Mesenchymal stem cell (in vitro differentiated cells and primary cell): ENCODE measurements around the gene UBAP2.

Experiments used
- DNase-seq: peaks from one replicate; pipeline ENCODE4 v3.0.0-alpha.2; 2013
- H2AFZ ChIP-seq: one replicate; pipeline ENCODE4 v1.6.1; 2013; ENCODE audit warnings: low read depth, mild to moderate bottlenecking, control low read depth, inconsistent platforms, low read length, moderate library complexity
- H2AK5ac ChIP-seq: 2 replicates; pipeline ENCODE4 v1.6.1; 2013; ENCODE audit warnings: low read length, moderate library complexity, mild to moderate bottlenecking, inconsistent platforms; ENCODE audit not compliant: severe bottlenecking
- H2BK120ac ChIP-seq: one replicate; pipeline ENCODE4 v1.6.1; 2013; ENCODE audit warnings: low read depth, mild to moderate bottlenecking, inconsistent platforms, low read length, moderate library complexity
- H2BK12ac ChIP-seq, 2 experiments: one replicate each; pipeline ENCODE4 v1.6.1; 2013; ENCODE audit warnings: inconsistent platforms in 2 of 2, low read length in 2 of 2, mild to moderate bottlenecking in 2 of 2, moderate library complexity in 2 of 2, control low read depth in 1 of 2
- H2BK15ac ChIP-seq: one replicate; pipeline ENCODE4 v1.6.1; 2013; ENCODE audit warnings: mild to moderate bottlenecking, low read depth, inconsistent platforms; ENCODE audit not compliant: poor library complexity, severe bottlenecking
- H2BK5ac ChIP-seq: 2 replicates; pipeline ENCODE4 v1.6.1; 2013; ENCODE audit warnings: low read depth, mild to moderate bottlenecking, low read length, control low read depth, inconsistent platforms; ENCODE audit not compliant: poor library complexity, severe bottlenecking
- H3K14ac ChIP-seq, 2 experiments: one replicate each; pipeline ENCODE4 v1.6.1; 2013; ENCODE audit warnings: inconsistent platforms in 2 of 2, low read length in 2 of 2, control low read depth in 1 of 2, mild to moderate bottlenecking in 1 of 2, moderate library complexity in 1 of 2
- H3K18ac ChIP-seq, 2 experiments: one replicate each; pipeline ENCODE4 v1.6.1; 2013; ENCODE audit warnings: inconsistent platforms in 2 of 2, low read length in 2 of 2, control low read depth in 1 of 2, low read depth in 1 of 2, mild to moderate bottlenecking in 1 of 2
- H3K23ac ChIP-seq, 2 experiments: one replicate each; pipeline ENCODE4 v1.6.1; 2013; ENCODE audit warnings: inconsistent platforms in 2 of 2, low read length in 2 of 2, mild to moderate bottlenecking in 2 of 2, moderate library complexity in 2 of 2, control low read depth in 1 of 2
- H3K27ac ChIP-seq: 2 replicates; pipeline ENCODE4 v1.5.1; 2013; ENCODE audit warnings: mild to moderate bottlenecking, moderate library complexity, low read length, control low read depth, inconsistent platforms; ENCODE audit not compliant: poor library complexity, severe bottlenecking
- H3K27me3 ChIP-seq, 2 experiments: 2 replicates each; pipeline versions ENCODE4 v1.6.1 to v1.7.0; 2013; ENCODE audit warnings: low read length in 2 of 2, mild to moderate bottlenecking in 2 of 2, moderate library complexity in 2 of 2, control low read depth in 1 of 2, inconsistent platforms in 1 of 2; ENCODE audit not compliant: control insufficient read depth in 1 of 2, insufficient read depth in 1 of 2
- H3K36me3 ChIP-seq, 2 experiments: 2 replicates each; pipeline versions ENCODE4 v1.6.1 to v1.7.0; 2013; ENCODE audit warnings: low read length in 2 of 2, control low read depth in 1 of 2, inconsistent platforms in 1 of 2, low read depth in 1 of 2, mild to moderate bottlenecking in 1 of 2; ENCODE audit not compliant: insufficient read depth in 2 of 2, control insufficient read depth in 1 of 2
- H3K4ac ChIP-seq, 2 experiments: one replicate each; pipeline ENCODE4 v1.6.1; 2013; ENCODE audit warnings: inconsistent platforms in 2 of 2, low read length in 2 of 2, mild to moderate bottlenecking in 2 of 2, moderate library complexity in 2 of 2, control low read depth in 1 of 2, low read depth in 1 of 2
- H3K4me1 ChIP-seq: 2 replicates; pipeline ENCODE4 v1.6.1; 2013; ENCODE audit warnings: low read depth, low read length, control low read depth; ENCODE audit not compliant: control insufficient read depth, insufficient read depth
- H3K4me2 ChIP-seq: 2 replicates; pipeline ENCODE4 v1.6.1; 2013; ENCODE audit warnings: low read length, mild to moderate bottlenecking, inconsistent platforms; ENCODE audit not compliant: poor library complexity, severe bottlenecking
- H3K4me3 ChIP-seq, 2 experiments: 2 replicates each; pipeline versions ENCODE4 v1.5.1 to v1.7.0; 2013; ENCODE audit warnings: low read length in 2 of 2, mild to moderate bottlenecking in 2 of 2, control low read depth in 1 of 2, low read depth in 1 of 2; ENCODE audit not compliant: insufficient read depth in 1 of 2
- H3K79me1 ChIP-seq: replicated peaks from 2 replicates; pipeline ENCODE4 v1.6.1; 2013; ENCODE audit warnings: mild to moderate bottlenecking, control low read depth, low read length, inconsistent platforms; ENCODE audit not compliant: poor library complexity, severe bottlenecking
- H3K9ac ChIP-seq: 2 replicates; pipeline ENCODE4 v1.7.0; 2013; ENCODE audit warnings: mild to moderate bottlenecking, low read length, moderate library complexity
- H3K9me3 ChIP-seq: 2 replicates; pipeline ENCODE4 v1.7.0; 2013; ENCODE audit warnings: mild to moderate bottlenecking, low read length; ENCODE audit not compliant: control insufficient read depth
- H4K8ac ChIP-seq: one replicate; pipeline ENCODE4 v1.6.1; 2013; ENCODE audit warnings: inconsistent platforms, mild to moderate bottlenecking, low read length, moderate library complexity
- H4K91ac ChIP-seq: one replicate; pipeline ENCODE4 v1.6.1; 2013; ENCODE audit warnings: mild to moderate bottlenecking, low read length, inconsistent platforms
- WGBS: methylation state at CpG from one replicate; pipeline ENCODE4 v1.1.7; 2013; ENCODE audit warnings: mixed read lengths; 5-methylcytosine and 5-hydroxymethylcytosine counted together

Gene UBAP2

GRCh38 chr9:33894316-33894715 lies 154.4 kb downstream of the UBAP2 start:
- Histone ChIP-seq H3K27ac (no peak overlapping the region), H3K4me2 (no peak overlapping the region), H3K4ac (no peak overlapping the region), H3K14ac (no peak overlapping the region), H3K4me1 (peaks cover under 1% of the 10 kb centered on the region), H3K27me3 (no peaks in the 10 kb centered on the region), H2AK5ac (no peak overlapping the region), H3K18ac (no peak overlapping the region), H2BK12ac (no peak overlapping the region), H4K91ac (no peak overlapping the region), H3K4me3 (no peak overlapping the region), H4K8ac (no peak overlapping the region), H2BK15ac (no peak overlapping the region), H2AFZ (no peak overlapping the region), H3K79me1 (peaks cover 6% of the 10 kb centered on the region), H2BK120ac (no peak overlapping the region), H3K9ac (no peak overlapping the region), H3K36me3 (peaks cover 14 to 41% of the 10 kb centered on the region in 2 experiments), H3K9me3 (no peaks in the 10 kb centered on the region), H2BK5ac (no peak overlapping the region), H3K23ac (no peak overlapping the region)
- DNase-seq: no peak

GRCh38 chr9:33893861-33894260 lies 154.8 kb downstream of the UBAP2 start:
- Histone ChIP-seq H3K27me3 (no peaks in the 10 kb centered on the region), H3K36me3 (peaks cover 14 to 41% of the 10 kb centered on the region in 2 experiments), H3K4me2 (no peak overlapping the region), H3K14ac (no peak overlapping the region), H3K4me1 (peaks cover 1% of the 10 kb centered on the region), H3K9me3 (no peaks in the 10 kb centered on the region), H3K23ac (no peak overlapping the region), H3K4me3 (no peak overlapping the region), H4K8ac (no peak overlapping the region), H2BK15ac (no peak overlapping the region), H2BK12ac (no peak overlapping the region), H2BK5ac (no peak overlapping the region), H3K27ac (no peak overlapping the region), H3K4ac (no peak overlapping the region), H4K91ac (no peak overlapping the region), H3K18ac (no peak overlapping the region), H2BK120ac (no peak overlapping the region), H3K9ac (no peak overlapping the region), H2AFZ (no peak overlapping the region), H2AK5ac (no peak overlapping the region), H3K79me1 (peaks cover 6% of the 10 kb centered on the region)
- no peak for DNase-seq

GRCh38 chr9:33885948-33886347 lies 162.7 kb downstream of the UBAP2 start:
- Histone ChIP-seq H2BK12ac (no peak overlapping the region), H2BK120ac (no peak overlapping the region), H3K14ac (no peak overlapping the region), H3K23ac (no peak overlapping the region), H2AK5ac (no peak overlapping the region), H2AFZ (no peak overlapping the region), H3K27me3 (no peaks in the 10 kb centered on the region), H3K27ac (no peak overlapping the region), H3K4me2 (no peak overlapping the region), H3K9me3 (no peaks in the 10 kb centered on the region), H3K4ac (no peak overlapping the region), H4K8ac (no peak overlapping the region), H3K9ac (no peak overlapping the region), H3K36me3 (peaks cover 12 to 29% of the 10 kb centered on the region in 2 experiments), H2BK15ac (no peak overlapping the region), H3K79me1 (peaks cover 2% of the 10 kb centered on the region), H3K4me1 (peaks cover 10% of the 10 kb centered on the region), H3K18ac (no peak overlapping the region), H2BK5ac (no peak overlapping the region), H4K91ac (no peak overlapping the region), H3K4me3 (no peak overlapping the region)
- 95% methylated on average over 1 of the region's 2 CpGs for WGBS
- no peak for DNase-seq

GRCh38 chr9:33884856-33885701 lies 163.6 kb downstream of the UBAP2 start:
- peaks cover 2% of the 10 kb centered on the region for H3K79me1 ChIP-seq

More at GRCh38 chr9:33884856-33885701, 163.6 kb downstream of the UBAP2 start:
- H3K36me3 ChIP-seq: peaks cover 6 to 26% of the 10 kb centered on the region in 2 experiments
- no peak overlapping the region for H3K18ac ChIP-seq
- WGBS: 83% methylated on average over 4 of the region's 5 CpGs
- H3K9ac ChIP-seq: no peak overlapping the region
- H3K14ac ChIP-seq: no peak overlapping the region
- H3K27me3 ChIP-seq: no peaks in the 10 kb centered on the region
- H3K23ac ChIP-seq: no peak overlapping the region
- peak overlapping the region; percentile 68 for H3K4me2 ChIP-seq
- H2AFZ ChIP-seq: no peak overlapping the region
- H3K9me3 ChIP-seq: no peaks in the 10 kb centered on the region
- no peak overlapping the region for H2AK5ac ChIP-seq
- H3K4me1 ChIP-seq: peaks cover 13% of the 10 kb centered on the region
- peak overlapping the region; percentile 75 for H3K27ac ChIP-seq
- H2BK12ac ChIP-seq: no peak overlapping the region
- DNase-seq: peak; percentile 59
- no peak overlapping the region for H2BK120ac ChIP-seq
- H2BK15ac ChIP-seq: no peak overlapping the region
- H4K91ac ChIP-seq: no peak overlapping the region
- no peak overlapping the region for H3K4ac ChIP-seq
- H4K8ac ChIP-seq: no peak overlapping the region
- no peak overlapping the region for H3K4me3 ChIP-seq
- no peak overlapping the region for H2BK5ac ChIP-seq
